Natural killer cell (primary cell): ENCODE data around the gene LY6G6C. TPM values are rescaled to one million over a fixed set of nuclear protein-coding genes. Genes with fewer than 3 reads are reported as not detected.

Source experiments
- ATAC-seq, 3 donors: fragments of 150-1000 bp in 2 of 3; fragments of 200-7000 bp in 1 of 3; cut with Tn5 transposase; 1 replicate in 1 of 3; 2 replicates in 2 of 3; pipeline ENCODE4 v1.10.0; 2021; ENCODE audit warnings: mild to moderate bottlenecking in 2 of 3, moderate library complexity in 2 of 3
- DNase-seq, 2 donors: peaks; one replicate each; pipeline versions ENCODE4 v3.0.0 to v3.0.0-alpha.2; 2013 to 2021; ENCODE audit warnings: mixed read lengths in 1 of 2
- H3K27ac ChIP-seq: one replicate; pipeline ENCODE4 v1.5.1; 2013; ENCODE audit warnings: mild to moderate bottlenecking, low read length
- H3K27me3 ChIP-seq: one replicate; pipeline ENCODE4 v1.6.1; 2013; ENCODE audit warnings: low read length; ENCODE audit not compliant: control insufficient read depth, insufficient read depth
- H3K36me3 ChIP-seq: one replicate; pipeline ENCODE4 v1.6.1; 2013; ENCODE audit warnings: low read length; ENCODE audit not compliant: control insufficient read depth, insufficient read depth
- H3K4me1 ChIP-seq: one replicate; pipeline ENCODE4 v1.6.1; 2013; ENCODE audit warnings: low read length; ENCODE audit not compliant: control insufficient read depth, insufficient read depth
- H3K4me3 ChIP-seq: one replicate; pipeline ENCODE4 v1.5.1; 2013; ENCODE audit warnings: low read length
- H3K9me3 ChIP-seq: one replicate; pipeline ENCODE4 v1.6.1; 2013; ENCODE audit warnings: low read length; ENCODE audit not compliant: control insufficient read depth, insufficient read depth
- H3K27ac Mint-ChIP-seq, 2 donors: one replicate each; pipeline ENCODE4 v1.8.0; 2022; ENCODE audit warnings: mild to moderate bottlenecking in 2 of 2, mixed read lengths in 2 of 2, moderate library complexity in 1 of 2
- H3K27me3 Mint-ChIP-seq, 2 donors: one replicate each; pipeline ENCODE4 v1.8.0; 2022; ENCODE audit warnings: low read depth in 2 of 2, mixed read lengths in 2 of 2
- H3K36me3 Mint-ChIP-seq: one replicate; pipeline ENCODE4 v1.8.0; 2022; ENCODE audit warnings: mixed read lengths
- H3K4me1 Mint-ChIP-seq, 2 donors: one replicate each; pipeline ENCODE4 v1.8.0; 2022; ENCODE audit warnings: mixed read lengths in 2 of 2
- H3K4me3 Mint-ChIP-seq: one replicate; pipeline ENCODE4 v1.8.0; 2022; ENCODE audit warnings: mild to moderate bottlenecking, moderate library complexity, mixed read lengths
- H3K9me3 Mint-ChIP-seq, 2 donors: one replicate each; pipeline ENCODE4 v1.8.0; 2022; ENCODE audit warnings: mixed read lengths in 2 of 2
- CTCF ChIP-seq: fragments of 200-600 bp; IDR thresholded peaks from one replicate; pipeline ENCODE4 v1.8.0; 2022; ENCODE audit warnings: antibody characterized with exemption
- WGBS: methylation state at CpG from one replicate; pipeline ENCODE4 v1.1.7; 2013; ENCODE audit warnings: missing lambda C conversion rate; ENCODE audit not compliant: insufficient coverage; 5-methylcytosine and 5-hydroxymethylcytosine counted together
- intact Hi-C: fragments of 100-400 bp; cut with micrococcal nuclease; formaldehyde crosslinking; loops from one replicate; pipeline ENCODE4 v1.14.2; 2022
- total RNA-seq, 4 donors: library from RNA; stranded (reverse); fragments of 120-200 nt in 1 of 4; gene quantifications; one replicate each; pipeline versions ENCODE4 v1.2.3 to v1.2.4, GENCODE V29; 2013 to 2022

The LY6G6C gene
- total RNA-seq, 3 donors from 2014 or later (not counting 1 experiment from before 2014, with no cell fraction given): not detected

GRCh38 chr6:31765559-31765909 is 44.0 kb upstream of the LY6G6C start:
- Mint-ChIP-seq H3K4me3 (no peak overlapping the region), H3K27ac (no peak overlapping the region), H3K9me3 (no peaks in the 10 kb centered on the region), H3K4me1 (peaks cover 6 to 17% of the 10 kb centered on the region in 2 donors), H3K36me3 (no peaks in the 10 kb centered on the region), H3K27me3 (no peaks in the 10 kb centered on the region)
- no peak for ATAC-seq
- no peak for DNase-seq
- no peak overlapping the region for H3K27ac ChIP-seq
- H3K4me3 ChIP-seq: no peak overlapping the region
- no peaks in the 10 kb centered on the region for H3K27me3 ChIP-seq
- intact Hi-C loops: no loop called here
- no peaks in the 10 kb centered on the region for H3K9me3 ChIP-seq
- no peak for TF ChIP-seq CTCF
- WGBS: 88% methylated on average over 6 of the region's 9 CpGs
- H3K36me3 ChIP-seq: peaks cover 3% of the 10 kb centered on the region
- peaks cover 9% of the 10 kb centered on the region for H3K4me1 ChIP-seq

GRCh38 chr6:31764198-31764597 is 42.7 kb upstream of the LY6G6C start:
- intact Hi-C loops: no loop called here
- no peak for DNase-seq
- no peak overlapping the region for H3K4me3 Mint-ChIP-seq
- Histone ChIP-seq H3K27me3 (no peaks in the 10 kb centered on the region), H3K36me3 (peaks cover 3% of the 10 kb centered on the region), H3K4me1 (no peaks in the 10 kb centered on the region), H3K4me3 (no peak overlapping the region), H3K27ac (no peak overlapping the region), H3K9me3 (no peaks in the 10 kb centered on the region)
- WGBS: 95% methylated on average over 3 of the region's 4 CpGs
- no peaks in the 10 kb centered on the region for H3K36me3 Mint-ChIP-seq
- ATAC-seq: no peak
- H3K9me3 Mint-ChIP-seq: no peaks in the 10 kb centered on the region
- no peak for TF ChIP-seq CTCF
- H3K27me3 Mint-ChIP-seq: no peaks in the 10 kb centered on the region
- H3K4me1 Mint-ChIP-seq: peaks cover 0 to 10% of the 10 kb centered on the region in 2 donors
- H3K27ac Mint-ChIP-seq: no peak overlapping the region

GRCh38 chr6:31763619-31763940 is 42.0 kb upstream of the LY6G6C start:
- Mint-ChIP-seq H3K9me3 (no peaks in the 10 kb centered on the region), H3K36me3 (no peaks in the 10 kb centered on the region), H3K4me3 (no peak overlapping the region), H3K4me1 (peaks cover 0 to 10% of the 10 kb centered on the region in 2 donors), H3K27ac (no peak overlapping the region), H3K27me3 (no peaks in the 10 kb centered on the region)
- H3K36me3 ChIP-seq: peaks cover 3% of the 10 kb centered on the region
- WGBS: 88% methylated on average over 1 of the region's 1 CpG
- DNase-seq (no peak), ATAC-seq (no peak)
- H3K4me3 ChIP-seq: no peak overlapping the region
- TF ChIP-seq CTCF: no peak
- no peaks in the 10 kb centered on the region for H3K27me3 ChIP-seq
- intact Hi-C loops: no loop called here
- no peak overlapping the region for H3K27ac ChIP-seq
- H3K4me1 ChIP-seq: no peaks in the 10 kb centered on the region
- no peaks in the 10 kb centered on the region for H3K9me3 ChIP-seq

- no peak for TF ChIP-seq CTCF
- Histone ChIP-seq H3K36me3 (peaks cover 3% of the 10 kb centered on the region), H3K4me1 (no peaks in the 10 kb centered on the region), H3K27me3 (no peaks in the 10 kb centered on the region), H3K9me3 (no peaks in the 10 kb centered on the region), H3K4me3 (no peak overlapping the region), H3K27ac (no peak overlapping the region)
- Mint-ChIP-seq H3K27ac (no peak overlapping the region), H3K27me3 (no peaks in the 10 kb centered on the region), H3K4me3 (no peak overlapping the region), H3K36me3 (no peaks in the 10 kb centered on the region), H3K9me3 (no peaks in the 10 kb centered on the region), H3K4me1 (peaks cover 0 to 10% of the 10 kb centered on the region in 2 donors)
- intact Hi-C loops: no loop called here
- 91% methylated on average over 8 of the region's 8 CpGs for WGBS
- ATAC-seq (no peak), DNase-seq (no peak)
Measured at GRCh38 chr6:31762878-31763618, 41.5 kb upstream of the LY6G6C start.
